HG03575 (cell line): ENCODE data around the gene TMEM235.

ENCODE experiments used
- ATAC-seq: cut with Tn5 transposase; IDR thresholded peaks from one replicate; pipeline ENCODE4 v1.9.1; 2021; ENCODE audit not compliant: unreplicated experiment, insufficient number of reproducible peaks, low FRiP score; ENCODE audit errors: extremely low read depth

Gene TMEM235

GRCh38 chr17:78266771-78267170, 35.3 kb downstream of the TMEM235 start:
- no peak for ATAC-seq

GRCh38 chr17:78267253-78268073, 36.0 kb downstream of the TMEM235 start:
- ATAC-seq = no peak

GRCh38 chr17:78268191-78268874, 36.9 kb downstream of the TMEM235 start:
- ATAC-seq = no peak

- ATAC-seq = no peak
Observed at GRCh38 chr17:78268951-78269905, 37.8 kb downstream of the TMEM235 start.

- ATAC-seq = no peak
Observed at GRCh38 chr17:78269955-78270381, 38.5 kb downstream of the TMEM235 start.

GRCh38 chr17:78271419-78272170, 40.2 kb downstream of the TMEM235 start:
- no peak for ATAC-seq

- ATAC-seq = no peak
Observed at GRCh38 chr17:78272181-78272913, 40.9 kb downstream of the TMEM235 start.

- no peak for ATAC-seq
Observed at GRCh38 chr17:78272914-78273258, 41.5 kb downstream of the TMEM235 start.

- ATAC-seq = no peak
Observed at GRCh38 chr17:78273813-78274212, 42.4 kb downstream of the TMEM235 start.

- no peak for ATAC-seq
Observed at GRCh38 chr17:78275355-78275754, 43.9 kb downstream of the TMEM235 start.

- no peak for ATAC-seq
Observed at GRCh38 chr17:78276098-78276887, 44.9 kb downstream of the TMEM235 start.

- no peak for ATAC-seq
Observed at GRCh38 chr17:78278139-78278741, 46.8 kb downstream of the TMEM235 start.

- ATAC-seq = no peak
Observed at GRCh38 chr17:78279360-78279990, 48.0 kb downstream of the TMEM235 start.

GRCh38 chr17:78281249-78281845, 49.9 kb downstream of the TMEM235 start:
- ATAC-seq = no peak

GRCh38 chr17:78284146-78284545, 52.7 kb downstream of the TMEM235 start:
- no peak for ATAC-seq

- no peak for ATAC-seq
Observed at GRCh38 chr17:78289004-78289403, 57.6 kb downstream of the TMEM235 start.
